Thyroid gland (tissue), 4 donors: Measurements from ENCODE around the gene ANXA6. TPM values are rescaled to one million over a fixed set of nuclear protein-coding genes. Genes with fewer than 3 reads are reported as not detected.
A peak's percentile ranks its signal among the peaks of the same experiment; 100 is the strongest.

Experiments
- DNase-seq, 2 donors: peaks; one replicate each; pipeline ENCODE4 v3.0.0-alpha.2; 2019
- H3K27ac ChIP-seq, 3 donors: fragments of 200-600 bp; sonication (generic); 1 replicate in 2 of 3; 2 replicates in 1 of 3; pipeline ENCODE4 v1.5.1; 2016 to 2019; ENCODE audit warnings: mild to moderate bottlenecking in 1 of 3, moderate library complexity in 1 of 3
- H3K27me3 ChIP-seq: fragments of 200-600 bp; sonication (generic); one replicate; pipeline ENCODE4 v1.5.1; 2019
- H3K36me3 ChIP-seq, 2 donors: fragments of 200-600 bp; sonication (generic); one replicate each; pipeline ENCODE4 v1.5.1; 2016 to 2019
- H3K4me1 ChIP-seq, 2 donors: fragments of 200-600 bp; sonication (generic); one replicate each; pipeline ENCODE4 v1.5.1; 2017 to 2019
- H3K4me3 ChIP-seq, 3 donors: fragments of 200-600 bp; sonication (generic); replicated peaks in 1 of 3; 1 replicate in 2 of 3; 2 replicates in 1 of 3; pipeline ENCODE4 v1.5.1; 2016; ENCODE audit warnings: mild to moderate bottlenecking in 1 of 3
- H3K9me3 ChIP-seq: fragments of 200-600 bp; sonication (generic); one replicate; pipeline ENCODE4 v1.5.1; 2017
- POLR2A ChIP-seq, 2 donors: fragments of 450-650 bp; IDR thresholded peaks; one replicate each; pipeline ENCODE4 v1.6.1; 2017; ENCODE audit warnings: antibody characterized with exemption in 2 of 2, mild to moderate bottlenecking in 2 of 2, moderate library complexity in 1 of 2
- WGBS, 2 donors: methylation state at CpG; one replicate each; pipeline ENCODE4 v1.1.5; 2017; 5-methylcytosine and 5-hydroxymethylcytosine counted together
- intact Hi-C: fragments of 100-400 bp; cut with DNase I; formaldehyde crosslinking; loops from one replicate; pipeline ENCODE4 v1.15.1; 2023
- total RNA-seq, 4 donors: library from RNA; depleted of rRNA; stranded (reverse); fragments of >200 nt; gene quantifications; one replicate each; pipeline ENCODE4 v1.2.3, GENCODE V29; 2016
- TF ChIP-seq, protein P1 (sequence below), 6 experiments: fragments of 200-600 bp in 3 of 6; fragments of 450-650 bp in 3 of 6; sonication (generic) in 3 of 6; IDR thresholded peaks; one replicate each; pipeline ENCODE4 v1.5.1; 2016 to 2019; ENCODE audit warnings: antibody characterized with exemption in 6 of 6, mild to moderate bottlenecking in 2 of 6, inconsistent platforms in 1 of 6, moderate library complexity in 1 of 6

Gene ANXA6
- total RNA-seq, 4 donors from 2014 or later = 122 to 283 (median 180) TPM

GRCh38 chr5:151051066-151051930 is 106.3 kb downstream of the ANXA6 start:
- Histone ChIP-seq H3K9me3 (no peaks in the 10 kb centered on the region), H3K4me3 (no peak overlapping the region), H3K27ac (peak overlapping the region in 1 of 3 donors; percentile 62), H3K4me1 (peaks cover 7 to 35% of the 10 kb centered on the region in 2 donors), H3K27me3 (no peaks in the 10 kb centered on the region), H3K36me3 (peaks cover 28 to 30% of the 10 kb centered on the region in 2 donors)
- intact Hi-C loops = loop anchor here (2.0 to 5.0 kb wide), 2 partner anchors 68 to 116 kb away; no protein-coding TSS in a partner anchor
- 71 to 76% methylated on average over 6 of the region's 6 CpGs for WGBS, 2 donors
- DNase-seq = peak; percentile 85 to 86
- TF ChIP-seq POLR2A (IDR thresholded peaks at IDR 0.05) = peak in 1 of 2 donors; percentile 31
- TF ChIP-seq, protein P1, sequence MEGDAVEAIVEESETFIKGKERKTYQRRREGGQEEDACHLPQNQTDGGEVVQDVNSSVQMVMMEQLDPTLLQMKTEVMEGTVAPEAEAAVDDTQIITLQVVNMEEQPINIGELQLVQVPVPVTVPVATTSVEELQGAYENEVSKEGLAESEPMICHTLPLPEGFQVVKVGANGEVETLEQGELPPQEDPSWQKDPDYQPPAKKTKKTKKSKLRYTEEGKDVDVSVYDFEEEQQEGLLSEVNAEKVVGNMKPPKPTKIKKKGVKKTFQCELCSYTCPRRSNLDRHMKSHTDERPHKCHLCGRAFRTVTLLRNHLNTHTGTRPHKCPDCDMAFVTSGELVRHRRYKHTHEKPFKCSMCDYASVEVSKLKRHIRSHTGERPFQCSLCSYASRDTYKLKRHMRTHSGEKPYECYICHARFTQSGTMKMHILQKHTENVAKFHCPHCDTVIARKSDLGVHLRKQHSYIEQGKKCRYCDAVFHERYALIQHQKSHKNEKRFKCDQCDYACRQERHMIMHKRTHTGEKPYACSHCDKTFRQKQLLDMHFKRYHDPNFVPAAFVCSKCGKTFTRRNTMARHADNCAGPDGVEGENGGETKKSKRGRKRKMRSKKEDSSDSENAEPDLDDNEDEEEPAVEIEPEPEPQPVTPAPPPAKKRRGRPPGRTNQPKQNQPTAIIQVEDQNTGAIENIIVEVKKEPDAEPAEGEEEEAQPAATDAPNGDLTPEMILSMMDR (IDR thresholded peaks at IDR 0.05) = peak; percentile 57 to 92 (median 83)

Other genes with a start within 250 kb of the ANXA6 start
- gene GPX3, start 137.2 kb downstream of the ANXA6 start, total RNA-seq = over 10,000 TPM in 1 of 4 donors, 1,000 to 10,000 TPM in 3; 2,730 to 12,549 (median 7,201) TPM
- gene TNIP1, start 76.7 kb downstream of the ANXA6 start, total RNA-seq = 100 to 1,000 TPM in 1 of 4 donors, 10 to 100 TPM in 3; 74.4 to 115 (median 94.7) TPM
- gene CCDC69, start 66.3 kb upstream of the ANXA6 start, total RNA-seq = 10 to 100 TPM; 13.5 to 51.6 (median 18.3) TPM
- 10 to 100 TPM; 15.4 to 23.8 (median 18.8) TPM for gene GM2A, start 95.4 kb upstream of the ANXA6 start, total RNA-seq
- not detected for gene SLC36A3, start 146.0 kb upstream of the ANXA6 start, total RNA-seq
- not detected for gene SLC36A2, start 189.8 kb upstream of the ANXA6 start, total RNA-seq